Peyer's patch (tissue), 4 donors: ENCODE results near the gene SYNPO2.

Experiments used
- CTCF ChIP-seq, 6 experiments: fragments of 450-650 bp in 4 of 6; fragments of 200-600 bp in 2 of 6; sonication (generic) in 1 of 6; IDR thresholded peaks; one replicate each; pipeline ENCODE4 v1.5.1; 2017 to 2019; ENCODE audit warnings: antibody characterized with exemption in 6 of 6, mild to moderate bottlenecking in 3 of 6, moderate library complexity in 1 of 6
- POLR2A ChIP-seq, 2 donors: fragments of 450-650 bp; IDR thresholded peaks; one replicate each; pipeline ENCODE4 v1.5.1; 2017; ENCODE audit warnings: antibody characterized with exemption in 2 of 2, mild to moderate bottlenecking in 2 of 2, moderate library complexity in 2 of 2

- TF ChIP-seq CTCF (IDR thresholded peaks at IDR 0.05) (no peak), POLR2A (IDR thresholded peaks at IDR 0.05) (no peak)
Observed at GRCh38 chr4:118983831-118984230, 95.2 kb downstream of the SYNPO2 start.
